OCI-LY3 (cell line): ENCODE measurements around the gene PIRT.

ENCODE experiments used
- H2AFZ ChIP-seq: fragments of 200-600, 300-600 bp; shearing (Covaris generic); 2 replicates; pipeline ENCODE4 v1.6.0; 2014; ENCODE audit warnings: antibody characterized with exemption, low read depth, low read length
- H3K27ac ChIP-seq: fragments of 200-600, 300-600 bp; sonication (generic); 2 replicates; pipeline ENCODE4 v1.5.1; 2014; ENCODE audit warnings: mild to moderate bottlenecking, low read length, moderate library complexity, mixed read lengths
- H3K27me3 ChIP-seq: fragments of 200-600, 300-600 bp; sonication (generic); 2 replicates; pipeline ENCODE4 v1.6.1; 2014; ENCODE audit warnings: low read depth, low read length, mixed read lengths
- H3K36me3 ChIP-seq: fragments of 200-600, 300-600 bp; sonication (generic); replicated peaks from 2 replicates; pipeline ENCODE3; 2014; ENCODE audit warnings: low read depth, low read length, mixed read lengths
- H3K4me1 ChIP-seq: fragments of 300-600, 200-600 bp; sonication (generic); 2 replicates; pipeline ENCODE4 v1.6.1; 2014; ENCODE audit warnings: low read length, mixed read lengths
- H3K4me2 ChIP-seq: fragments of 200-600, 300-600 bp; sonication (generic); 2 replicates; pipeline ENCODE4 v1.6.1; 2014; ENCODE audit warnings: low read length, mixed read lengths
- H3K4me3 ChIP-seq: fragments of 300-600, 200-600 bp; sonication (generic); 2 replicates; pipeline ENCODE4 v1.5.1; 2014; ENCODE audit warnings: antibody characterized with exemption, mild to moderate bottlenecking, low read length, moderate library complexity
- H3K79me2 ChIP-seq: fragments of 300-600, 200-600 bp; shearing (Covaris generic); 2 replicates; pipeline ENCODE4 v1.6.1; 2014; ENCODE audit warnings: mild to moderate bottlenecking, low read length, mixed read lengths
- H3K9ac ChIP-seq: fragments of 300-600, 200-600 bp; shearing (Covaris generic); 2 replicates; pipeline ENCODE4 v1.6.0; 2014; ENCODE audit warnings: mild to moderate bottlenecking, low read length, moderate library complexity
- H3K9me3 ChIP-seq: fragments of 200-600, 300-600 bp; shearing (Covaris generic); 2 replicates; pipeline ENCODE4 v1.6.1; 2014; ENCODE audit warnings: low read length, mixed read lengths; ENCODE audit not compliant: insufficient read depth
- H4K20me1 ChIP-seq: fragments of 200-600, 300-600 bp; sonication (generic); 2 replicates; pipeline ENCODE4 v1.6.1; 2016; ENCODE audit warnings: low read length, mixed read lengths; ENCODE audit not compliant: insufficient read depth
- CTCF ChIP-seq: fragments of 200-600, 300-600 bp; sonication (generic); IDR thresholded peaks from 2 replicates; pipeline ENCODE4 v1.5.1; 2014; ENCODE audit warnings: antibody characterized with exemption, low read length, low read depth
- EZH2phosphoT487 ChIP-seq: fragments of 200-600 bp; shearing (Covaris generic); IDR thresholded peaks from 2 replicates; pipeline ENCODE4 v1.6.1; 2018; ENCODE audit warnings: antibody characterized with exemption, mixed run types, low read depth

Gene PIRT

GRCh38 chr17:10824874-10825273 is 13.0 kb downstream of the PIRT start:
- Histone ChIP-seq H3K4me2 (no peak overlapping the region), H3K36me3 (no peaks in the 10 kb centered on the region), H3K9me3 (no peaks in the 10 kb centered on the region), H3K4me1 (no peaks in the 10 kb centered on the region), H3K27ac (no peak overlapping the region), H2AFZ (no peak overlapping the region), H3K27me3 (no peaks in the 10 kb centered on the region), H3K4me3 (no peak overlapping the region), H4K20me1 (no peaks in the 10 kb centered on the region), H3K9ac (no peak overlapping the region), H3K79me2 (no peaks in the 10 kb centered on the region)
- no peak for TF ChIP-seq EZH2phosphoT487
- TF ChIP-seq CTCF = no peak

GRCh38 chr17:10821770-10822169 is 16.1 kb downstream of the PIRT start:
- Histone ChIP-seq H4K20me1 (no peaks in the 10 kb centered on the region), H3K9me3 (no peaks in the 10 kb centered on the region), H2AFZ (no peak overlapping the region), H3K27ac (no peak overlapping the region), H3K4me2 (no peak overlapping the region), H3K79me2 (no peaks in the 10 kb centered on the region), H3K27me3 (peaks cover 4% of the 10 kb centered on the region; the same call in 1 of the 2 replicates), H3K4me3 (no peak overlapping the region), H3K36me3 (no peaks in the 10 kb centered on the region), H3K9ac (no peak overlapping the region), H3K4me1 (no peaks in the 10 kb centered on the region)
- no peak for TF ChIP-seq CTCF
- TF ChIP-seq EZH2phosphoT487 = no peak

GRCh38 chr17:10821054-10821453 is 16.8 kb downstream of the PIRT start:
- Histone ChIP-seq H3K79me2 (no peaks in the 10 kb centered on the region), H3K36me3 (no peaks in the 10 kb centered on the region), H3K4me1 (no peaks in the 10 kb centered on the region), H3K4me3 (no peak overlapping the region), H3K27ac (no peak overlapping the region), H3K9me3 (no peaks in the 10 kb centered on the region), H3K27me3 (peaks cover 4% of the 10 kb centered on the region; the same call in 1 of the 2 replicates), H4K20me1 (no peaks in the 10 kb centered on the region), H2AFZ (no peak overlapping the region), H3K9ac (no peak overlapping the region), H3K4me2 (no peak overlapping the region)
- no peak for TF ChIP-seq EZH2phosphoT487
- TF ChIP-seq CTCF = no peak

GRCh38 chr17:10815319-10815718 is 22.6 kb downstream of the PIRT start:
- H3K79me2 ChIP-seq = no peaks in the 10 kb centered on the region
- no peak overlapping the region for H2AFZ ChIP-seq
- no peak overlapping the region for H3K27ac ChIP-seq
- no peaks in the 10 kb centered on the region for H4K20me1 ChIP-seq
- no peaks in the 10 kb centered on the region for H3K9me3 ChIP-seq
- no peaks in the 10 kb centered on the region for H3K4me1 ChIP-seq
- no peak overlapping the region for H3K4me2 ChIP-seq
- no peak overlapping the region for H3K9ac ChIP-seq
- peaks cover 4% of the 10 kb centered on the region; the same call in 1 of the 2 replicates for H3K27me3 ChIP-seq
- no peaks in the 10 kb centered on the region for H3K36me3 ChIP-seq
- no peak for TF ChIP-seq CTCF
- no peak overlapping the region for H3K4me3 ChIP-seq
